IPS DF 6.9 (cell line): ENCODE data around the gene ZNF217.
"Not testable (repeated sequence)": the region's sequence is repeated elsewhere in the genome, so short reads cannot be mapped to it uniquely, and the experiment has no call there.

Source experiments
- DNase-seq: peaks from one replicate; pipeline ENCODE4 v3.0.0-alpha.2; 2013; ENCODE audit warnings: low read depth, low spot score
- H3K27ac ChIP-seq: one replicate; pipeline ENCODE4 v1.5.1; 2013; ENCODE audit warnings: low read length, control low read depth
- H3K27me3 ChIP-seq: 2 replicates; pipeline ENCODE4 v1.6.1; 2013; ENCODE audit warnings: mild to moderate bottlenecking, low read length; ENCODE audit not compliant: control insufficient read depth, insufficient read depth
- H3K36me3 ChIP-seq: 2 replicates; pipeline ENCODE4 v1.6.1; 2013; ENCODE audit warnings: low read length; ENCODE audit not compliant: control insufficient read depth, insufficient read depth
- H3K4me1 ChIP-seq: 2 replicates; pipeline ENCODE4 v1.6.1; 2013; ENCODE audit warnings: low read length; ENCODE audit not compliant: control insufficient read depth, insufficient read depth
- H3K4me3 ChIP-seq: 2 replicates; pipeline ENCODE4 v1.5.1; 2013; ENCODE audit warnings: mild to moderate bottlenecking, low read length
- H3K9me3 ChIP-seq: 2 replicates; pipeline ENCODE4 v1.6.1; 2013; ENCODE audit warnings: low read length, inconsistent platforms; ENCODE audit not compliant: control insufficient read depth, insufficient read depth
- WGBS: extraction: QIAGEN DNeasy Blood & Tissue Kit; methylation state at CpG from one replicate; pipeline ENCODE4 v1.1.7; 2013; ENCODE audit warnings: mixed read lengths, missing lambda C conversion rate; ENCODE audit not compliant: insufficient read length, insufficient coverage; 5-methylcytosine and 5-hydroxymethylcytosine counted together

The ZNF217 gene

DNA sequence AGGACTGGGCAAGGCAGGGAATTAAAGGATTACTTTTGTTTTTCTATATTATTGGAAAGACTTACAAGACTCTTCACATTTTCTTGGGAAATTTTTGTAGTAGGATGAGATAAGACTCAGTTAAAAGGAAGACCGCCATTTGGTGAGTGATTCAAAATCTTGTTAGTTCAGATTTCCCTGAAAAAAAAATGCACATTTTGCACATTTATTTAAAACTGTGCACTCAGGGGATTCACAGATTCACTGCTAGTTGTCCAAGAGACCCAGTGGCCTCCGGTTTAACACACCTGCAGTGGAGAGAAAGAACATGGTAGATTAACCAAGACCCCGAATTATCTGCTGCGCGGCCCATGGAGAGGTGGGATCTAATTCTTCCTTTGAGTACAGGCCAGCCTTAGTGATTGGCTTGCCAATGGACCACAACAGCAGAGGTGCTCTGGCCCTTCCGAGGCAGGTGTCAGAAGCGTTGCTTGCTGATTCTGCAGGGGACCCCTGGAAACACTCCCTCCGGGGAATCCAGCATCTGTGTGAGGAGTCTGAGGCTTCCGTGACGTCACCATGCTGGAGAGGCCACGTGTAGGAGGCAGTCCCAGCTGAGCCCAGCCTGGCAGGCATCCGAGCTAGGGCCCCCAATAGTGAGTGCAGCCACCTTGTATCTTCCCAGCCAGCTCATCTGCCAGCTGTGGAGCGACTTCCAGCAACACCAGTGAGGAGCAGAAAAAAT, 68.9 kb downstream of the ZNF217 start:
- Histone ChIP-seq H3K4me1 (no peaks in the 10 kb centered on the region), H3K27ac (no peak overlapping the region), H3K27me3 (no peaks in the 10 kb centered on the region), H3K9me3 (no peaks in the 10 kb centered on the region), H3K36me3 (no peaks in the 10 kb centered on the region), H3K4me3 (no peak overlapping the region)
- WGBS, result no CpG with 5 or more reads among the region's 13 CpGs
- DNase-seq, result no peak

DNA sequence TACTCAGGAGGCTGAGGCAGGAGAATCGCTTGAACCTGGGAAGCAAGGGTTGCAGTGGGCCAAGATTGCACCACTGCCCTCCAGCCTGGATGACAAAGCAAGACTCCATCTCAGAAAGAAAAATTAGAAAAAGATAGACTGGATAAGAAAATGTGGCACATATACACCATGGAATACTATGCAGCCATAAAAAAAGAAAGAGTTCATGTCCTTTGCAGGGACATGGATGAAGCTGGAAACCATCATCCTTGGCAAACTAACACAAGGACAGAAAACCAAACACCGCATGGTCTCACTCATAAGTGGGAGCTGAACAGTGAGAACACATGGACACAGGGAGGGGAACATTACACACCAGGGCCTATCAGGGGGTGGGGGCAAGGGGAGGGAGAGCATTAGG, 70.0 kb downstream of the ZNF217 start:
- not testable (repeated sequence) for H3K4me1 ChIP-seq
- WGBS, result no CpG with 5 or more reads among the region's 2 CpGs

DNA sequence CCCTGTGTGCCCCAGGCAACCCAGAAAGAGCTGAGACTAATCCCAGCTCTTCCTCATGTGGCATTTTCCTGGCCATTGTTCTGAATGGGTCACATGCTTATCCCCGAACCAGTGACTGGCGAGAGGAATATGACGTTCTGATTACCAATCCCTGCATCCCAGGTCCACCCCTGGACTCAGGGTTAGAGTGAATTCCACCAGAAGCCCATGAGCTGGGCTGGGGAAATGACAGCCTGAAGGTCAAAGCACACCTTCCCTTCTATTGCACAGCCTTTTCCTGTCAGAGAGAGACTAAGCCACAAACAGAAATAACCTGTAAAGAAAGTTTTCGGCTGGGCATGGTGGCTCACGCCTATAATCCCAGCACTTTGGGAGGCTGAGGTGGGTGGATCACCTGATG, 70.9 kb downstream of the ZNF217 start:
- DNase-seq, result no peak
- no peak overlapping the region for H3K4me3 ChIP-seq
- H3K27me3 ChIP-seq, result no peaks in the 10 kb centered on the region
- H3K9me3 ChIP-seq, result no peaks in the 10 kb centered on the region
- H3K36me3 ChIP-seq, result no peaks in the 10 kb centered on the region
- H3K27ac ChIP-seq, result no peak overlapping the region
- no peaks in the 10 kb centered on the region for H3K4me1 ChIP-seq
- no CpG with 5 or more reads among the region's 5 CpGs for WGBS

More for the DNA sequence above, 70.0 kb downstream of the ZNF217 start:
- H3K9me3 ChIP-seq, H3K27me3 ChIP-seq, H3K27ac ChIP-seq, H3K36me3 ChIP-seq, DNase-seq, H3K4me3 ChIP-seq: not testable (repeated sequence)

DNA sequence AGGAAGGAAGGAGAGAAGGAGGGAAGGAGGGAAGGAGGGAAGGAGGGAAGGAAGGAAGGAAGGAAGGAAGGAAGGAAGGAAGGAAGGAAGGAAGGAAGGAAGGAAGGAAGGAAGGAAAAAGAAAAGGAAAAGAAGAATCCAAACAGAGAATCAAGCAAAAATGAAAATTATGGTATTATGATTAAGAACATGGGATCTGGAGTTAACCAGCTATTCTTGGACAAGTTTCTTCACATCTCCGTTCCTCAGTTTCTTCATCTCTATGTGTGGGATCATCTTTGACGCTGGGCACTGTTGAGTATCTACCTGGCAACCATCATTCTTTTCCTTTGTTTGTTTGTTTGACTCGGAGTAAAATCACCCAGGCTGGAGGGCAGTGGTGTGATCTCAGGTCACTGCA, 71.6 kb downstream of the ZNF217 start:
- no CpG with 5 or more reads among the region's 3 CpGs for WGBS
- H3K27me3 ChIP-seq, result no peaks in the 10 kb centered on the region
- no peaks in the 10 kb centered on the region for H3K36me3 ChIP-seq
- no peaks in the 10 kb centered on the region for H3K4me1 ChIP-seq
- DNase-seq, result no peak
- H3K4me3 ChIP-seq, result no peak overlapping the region
- H3K27ac ChIP-seq, result no peak overlapping the region
- H3K9me3 ChIP-seq, result no peaks in the 10 kb centered on the region

DNA sequence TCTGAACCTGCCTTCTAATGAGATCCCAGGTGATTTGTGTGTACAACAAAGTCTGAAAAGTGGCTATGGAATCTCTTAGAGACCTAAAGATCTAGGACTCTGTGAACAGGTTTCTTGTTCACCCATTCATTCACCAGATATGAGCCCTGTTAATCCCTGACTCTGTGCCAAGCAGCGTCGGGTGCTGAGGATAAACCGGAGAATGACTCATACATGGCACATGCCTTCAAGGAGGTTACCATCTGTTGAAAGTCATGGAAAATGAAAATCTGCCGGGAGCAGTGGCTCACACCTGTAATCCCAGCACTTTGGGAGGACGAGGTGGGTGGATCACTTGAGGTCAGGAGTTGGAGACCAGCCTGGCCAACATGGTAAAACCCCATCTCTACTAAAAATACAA, 72.2 kb downstream of the ZNF217 start:
- H3K27ac ChIP-seq, H3K4me1 ChIP-seq, H3K36me3 ChIP-seq, H3K4me3 ChIP-seq, DNase-seq, H3K9me3 ChIP-seq, H3K27me3 ChIP-seq: not testable (repeated sequence)
- WGBS, result no CpG with 5 or more reads among the region's 5 CpGs

DNA sequence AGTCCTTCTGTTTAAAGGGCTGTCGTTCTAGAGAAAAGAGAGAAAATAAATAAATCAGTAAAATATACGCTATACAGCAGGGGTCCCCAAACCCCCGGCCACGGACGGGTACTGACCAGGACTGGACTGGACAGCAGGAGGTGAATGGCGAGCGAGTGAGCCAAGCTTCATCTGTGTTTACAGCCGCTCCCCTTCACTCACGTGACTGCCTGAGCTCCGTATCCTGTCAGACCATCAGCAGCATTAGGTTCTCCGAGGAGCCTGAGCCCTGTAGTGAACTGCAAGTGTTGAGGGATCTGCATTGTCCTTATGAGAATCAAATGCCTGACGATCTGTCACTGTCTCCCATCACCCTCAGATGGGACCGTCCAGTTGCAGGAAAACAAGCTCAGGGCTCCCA, 76.5 kb downstream of the ZNF217 start:
- Histone ChIP-seq H3K36me3 (no peaks in the 10 kb centered on the region), H3K27ac (no peak overlapping the region), H3K9me3 (no peaks in the 10 kb centered on the region), H3K27me3 (no peaks in the 10 kb centered on the region), H3K4me3 (no peak overlapping the region), H3K4me1 (no peaks in the 10 kb centered on the region)
- no CpG with 5 or more reads among the region's 13 CpGs for WGBS
- no peak for DNase-seq
